Middle frontal gyrus (tissue), 1 donor: ENCODE measurements around the gene RIMS4.

Experiments used
- DNase-seq: peaks from one replicate; pipeline ENCODE4 v3.0.0-alpha.2; 2015; ENCODE audit warnings: low spot score; ENCODE audit errors: extremely low spot score

The RIMS4 gene

DNA sequence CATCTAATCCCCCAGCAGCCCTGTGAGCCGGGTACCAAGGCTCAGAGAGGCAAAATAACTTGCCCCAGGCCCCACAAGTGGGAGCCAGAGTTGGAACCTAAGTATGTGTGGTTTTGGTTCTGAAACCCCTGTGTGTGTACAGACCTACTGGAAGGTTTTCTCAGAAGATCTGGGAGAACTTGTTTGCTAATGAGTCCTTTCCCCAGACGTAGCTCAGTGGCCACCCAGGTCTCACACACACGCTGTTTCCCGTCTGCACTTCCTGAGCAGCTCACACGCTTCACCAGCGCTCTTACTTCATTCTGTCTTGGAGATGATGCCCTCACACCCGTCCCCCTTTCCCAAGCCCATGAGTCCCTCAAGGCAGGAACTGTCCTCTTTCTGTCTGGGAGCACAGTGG lies 87.0 kb downstream of the RIMS4 start:
- DNase-seq = no peak

DNA sequence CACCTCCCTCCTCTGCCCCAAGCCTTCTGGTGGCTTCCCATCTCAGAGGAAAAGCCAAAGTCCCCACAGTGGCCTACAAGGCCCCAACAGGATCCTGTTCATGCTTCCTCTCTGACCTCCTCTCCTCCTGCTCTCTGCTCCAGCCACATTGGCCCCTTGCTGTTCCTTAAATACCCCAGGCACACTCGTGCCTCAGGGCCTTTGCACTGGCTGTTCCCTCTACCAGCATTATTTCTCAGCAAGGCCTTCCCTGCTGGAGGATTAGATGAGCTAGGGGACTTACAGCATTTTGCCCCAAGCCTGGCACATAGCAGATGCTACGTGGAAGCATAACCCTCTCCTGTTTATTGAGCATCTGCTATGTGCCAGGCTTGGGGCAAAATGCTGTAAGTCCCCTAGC lies 87.4 kb downstream of the RIMS4 start:
- no peak for DNase-seq

- no peak for DNase-seq
These were observed 88.6 kb downstream of the RIMS4 start for GRCh38 chr20:44721785-44722054.

DNA sequence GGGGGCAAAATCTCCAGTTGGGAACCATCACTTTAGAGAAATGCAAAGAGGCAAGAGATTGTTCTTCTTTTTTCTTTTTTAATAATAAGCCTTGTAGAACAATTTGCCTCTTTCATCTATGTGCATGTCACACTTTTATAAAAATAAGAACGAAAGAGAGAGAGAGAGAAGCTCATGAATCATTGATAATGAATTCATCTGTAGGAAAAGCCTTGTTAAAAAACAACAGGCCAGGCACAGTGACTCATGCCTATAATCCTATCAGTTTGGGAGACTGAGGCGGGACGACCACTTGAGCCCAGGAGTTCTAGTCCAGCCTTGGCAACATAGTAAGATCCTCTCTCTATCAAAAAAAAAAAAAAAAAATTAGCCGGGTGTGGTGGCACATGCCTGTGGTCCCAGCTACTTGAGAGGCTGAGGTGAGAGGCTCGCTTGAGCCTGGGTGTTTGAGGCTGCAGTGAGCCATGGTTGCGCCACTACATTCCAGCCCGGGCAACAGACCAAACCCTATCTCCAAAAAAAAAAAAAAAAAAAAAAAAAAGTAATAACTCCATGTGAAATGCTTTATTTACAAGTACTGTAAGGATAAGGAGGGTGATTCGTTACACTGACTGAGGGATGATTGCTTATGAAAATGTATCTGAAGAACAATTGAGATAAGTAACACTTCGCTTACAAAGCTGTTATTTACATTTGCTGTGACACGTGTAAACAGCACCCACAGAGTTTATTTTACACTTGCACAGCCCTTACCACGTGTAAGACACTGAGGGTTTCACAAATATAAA lies 89.2 kb downstream of the RIMS4 start:
- no peak for DNase-seq

GRCh38 chr20:44720621-44720996 lies 89.7 kb downstream of the RIMS4 start:
- DNase-seq = peak; percentile 54

- no peak for DNase-seq
These were observed 90.5 kb downstream of the RIMS4 start for GRCh38 chr20:44719841-44720240.

DNA sequence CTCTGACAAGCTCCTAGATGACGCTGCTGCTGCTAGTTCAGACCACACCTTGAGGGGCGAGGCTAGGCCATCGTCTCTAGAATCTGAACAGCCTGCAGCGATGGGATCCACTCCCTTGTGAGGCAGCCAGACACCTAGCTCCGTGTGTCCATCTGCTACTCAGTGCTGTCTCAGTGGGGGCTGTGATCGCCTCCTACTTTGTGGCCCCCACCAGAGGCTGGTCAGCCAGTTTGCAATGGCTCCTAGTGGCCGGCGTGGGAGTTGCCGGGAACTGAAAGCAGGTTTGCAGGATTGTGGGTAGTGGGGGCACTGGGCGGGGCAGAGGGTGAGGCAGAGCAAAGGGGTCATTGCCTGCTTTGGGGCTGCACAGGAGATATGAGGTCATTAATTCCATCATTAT lies 92.4 kb downstream of the RIMS4 start:
- no peak for DNase-seq

DNA sequence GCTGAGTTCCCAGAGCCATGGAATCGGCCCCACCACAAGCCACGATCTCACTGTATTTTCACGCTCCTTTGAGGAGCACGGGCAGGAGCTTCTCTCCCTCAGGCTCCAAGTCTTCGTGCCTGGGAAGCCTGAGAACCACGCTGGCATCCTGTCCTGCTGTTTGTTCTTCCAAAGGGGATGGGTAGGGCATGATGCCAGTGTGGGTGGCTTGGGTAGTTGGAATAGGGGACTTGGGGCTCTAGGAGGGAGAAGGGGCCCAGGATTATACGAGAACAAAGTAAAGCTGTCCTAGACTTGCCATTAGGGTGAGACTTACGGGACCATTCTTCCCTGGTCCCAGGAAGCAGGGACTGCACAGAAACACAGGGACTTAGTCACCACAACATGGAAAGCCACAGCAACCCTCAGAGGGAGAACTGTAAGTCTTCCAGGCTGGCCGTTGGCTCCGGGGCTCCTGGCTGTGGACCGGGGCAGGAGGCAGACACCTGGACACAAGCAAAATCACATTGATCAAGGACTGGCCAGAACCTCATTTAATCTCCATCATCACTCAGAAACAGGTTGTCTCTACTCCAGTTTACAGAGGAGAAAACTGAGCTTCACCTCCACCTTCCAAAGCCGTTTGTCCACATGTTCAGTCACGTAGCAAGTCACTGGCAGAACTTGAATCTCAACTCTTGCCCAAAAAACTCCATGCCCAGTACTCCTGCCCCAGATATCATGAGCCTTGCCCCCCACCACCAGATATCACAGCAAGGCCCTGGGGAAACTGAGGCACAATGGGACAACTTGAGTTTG lies 93.8 kb downstream of the RIMS4 start:
- DNase-seq = no peak

GRCh38 chr20:44715499-44716308 lies 94.6 kb downstream of the RIMS4 start:
- DNase-seq = no peak

GRCh38 chr20:44714701-44715498 lies 95.4 kb downstream of the RIMS4 start, which contains the start of gene CCN5:
Gene CCN5, plus strand, starts transcription at chr20:44715369. Its CDS starts 22 bp downstream, at chr20:44715391.
- DNase-seq = peak; percentile 60

GRCh38 chr20:44714102-44714700 lies 96.1 kb downstream of the RIMS4 start:
- no peak for DNase-seq

DNA sequence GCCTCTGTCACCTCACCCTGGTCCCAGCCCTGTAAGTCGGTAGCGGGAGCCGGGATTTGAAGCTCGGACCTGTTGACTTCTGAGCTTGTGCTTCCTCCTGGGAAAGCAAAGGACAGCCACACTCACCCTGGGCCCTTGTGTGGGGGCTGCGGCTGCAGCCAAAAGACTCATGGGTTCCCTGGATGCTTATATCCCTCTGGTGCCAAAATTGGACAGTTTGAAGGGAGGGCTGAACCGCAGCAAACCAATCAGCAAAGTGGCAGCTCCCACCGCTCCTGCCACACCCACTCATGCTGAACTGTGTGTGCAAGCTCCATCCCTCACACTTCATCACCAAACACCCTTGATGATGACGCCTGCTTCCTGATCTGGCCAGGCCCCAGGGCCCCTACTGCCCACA lies 99.1 kb downstream of the RIMS4 start:
- DNase-seq = no peak

DNA sequence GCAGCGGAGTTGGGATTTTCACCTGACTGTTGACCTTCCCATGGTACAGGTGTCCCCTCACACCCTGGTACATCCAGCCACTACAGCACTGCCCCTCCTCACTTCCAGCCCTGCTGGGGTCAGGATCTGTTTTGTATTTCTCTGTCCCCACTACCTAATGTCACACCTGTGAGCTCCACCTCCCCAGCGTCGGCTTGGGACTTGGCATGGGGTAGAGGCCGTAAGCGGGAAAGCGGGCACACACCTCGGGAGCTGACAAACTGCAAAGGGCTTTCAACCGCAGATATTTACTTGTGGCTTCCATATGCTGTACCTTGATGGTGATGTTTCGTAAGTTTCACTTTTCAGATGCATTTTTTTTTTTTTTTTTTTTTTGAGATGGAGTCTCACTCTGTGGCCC lies 100.5 kb downstream of the RIMS4 start:
- DNase-seq = no peak

GRCh38 chr20:44709380-44709779 lies 101.0 kb downstream of the RIMS4 start:
- DNase-seq = no peak

DNA sequence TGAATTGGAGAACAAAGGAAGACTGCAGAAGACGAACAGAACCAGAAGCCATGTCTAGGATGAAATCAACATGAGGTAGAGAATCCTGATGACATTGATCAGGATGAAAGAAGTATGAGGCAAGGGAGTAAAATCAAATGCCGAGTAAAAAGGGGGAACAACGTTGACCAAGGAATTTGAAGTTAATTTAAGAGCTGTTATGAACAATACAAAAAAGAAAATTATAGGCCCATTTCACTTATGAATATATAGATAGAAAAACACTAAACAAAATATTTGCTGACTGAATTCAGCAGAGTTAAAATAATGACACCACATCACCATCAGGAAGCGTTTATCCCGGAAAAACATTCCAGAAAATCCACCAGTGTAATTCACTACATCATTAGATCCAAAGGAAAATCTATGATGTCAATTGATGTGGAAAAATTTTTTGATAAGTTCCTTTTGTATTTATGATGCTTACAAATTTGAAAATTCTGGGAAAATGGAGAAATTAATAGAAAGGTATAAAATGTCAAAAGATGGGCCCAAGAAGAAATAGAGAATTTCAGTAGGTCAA lies 103.2 kb downstream of the RIMS4 start:
- DNase-seq = no peak

GRCh38 chr20:44706301-44707017 lies 103.9 kb downstream of the RIMS4 start:
- DNase-seq = no peak

- DNase-seq = no peak
These were observed 104.8 kb downstream of the RIMS4 start for GRCh38 chr20:44705364-44706094.

DNA sequence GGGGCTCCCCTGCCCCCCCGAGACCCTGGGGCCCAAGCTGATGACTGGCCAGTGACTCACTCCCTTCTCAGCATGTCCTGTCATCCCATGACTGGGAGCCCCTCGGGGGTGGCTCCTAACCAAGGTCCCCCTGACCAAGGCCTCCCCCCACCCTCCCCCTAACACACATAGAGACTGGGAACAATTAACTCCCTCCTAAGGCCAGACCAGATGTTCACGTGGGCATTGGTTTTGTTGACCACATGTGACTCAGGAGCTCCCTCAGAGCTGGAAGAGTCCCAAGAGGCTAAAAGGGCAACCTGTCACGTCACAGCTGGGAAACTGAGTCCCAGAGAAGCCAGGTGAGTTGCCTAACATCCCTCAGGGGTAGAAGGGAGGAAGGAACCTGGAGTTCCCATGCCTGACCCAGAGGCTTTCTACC lies 105.8 kb downstream of the RIMS4 start:
- no peak for DNase-seq

- DNase-seq = no peak
These were observed 106.3 kb downstream of the RIMS4 start for GRCh38 chr20:44703956-44704488.
